ENCODE results near the gene GREB1. TPM values are rescaled to one million over a fixed set of nuclear protein-coding genes. Genes with fewer than 3 reads are reported as not detected.

GREB1 gene
- polyA plus RNA-seq, 1 of the 3 experiments (the other 2 are of a cell fraction), result 2.9 TPM

- Histone ChIP-seq H3K9me2 (no peaks in the 10 kb centered on the region), H4K20me1 (ENCODE audit: insufficient read depth) (no peaks in the 10 kb centered on the region), H3K4me2 (no peak overlapping the region), H3K27me3 (ENCODE audit: insufficient read depth) (no peaks in the 10 kb centered on the region), H3F3A (replicated peaks; ENCODE audit: insufficient read depth) (no peaks in the 10 kb centered on the region), H2AFZ (ENCODE audit: low read depth) (no peak overlapping the region), H3K79me2 (ENCODE audit: insufficient read depth) (no peaks in the 10 kb centered on the region), H3K27ac (ENCODE audit: low read depth in 2 of 2, low read length in 1 of 2) (no peak overlapping the region), H3K4me3 (ENCODE audit: low read depth in 2 of 2, low read length in 1 of 2) (no peak overlapping the region), H3K4me1 (ENCODE audit: control insufficient read depth in 1 of 2, insufficient read depth in 2 of 2, low read depth in 1 of 2, low read length in 1 of 2) (no peaks in the 10 kb centered on the region; a peak in 2 of 4 replicates), H3K9ac (no peak overlapping the region), H3K9me3 (no peaks in the 10 kb centered on the region), H3K36me3 (replicated peaks in 1 of 2; ENCODE audit: control insufficient read depth in 1 of 2, insufficient read depth in 2 of 2, low read length in 1 of 2) (peaks cover 0 to 5% of the 10 kb centered on the region in 2 experiments)
- 89% methylated on average over 9 of the region's 9 CpGs for WGBS (ENCODE audit: low lambda C conversion rate)
- no peak for DNase-seq
- TF ChIP-seq MEF2A (IDR thresholded peaks at IDR 0.05; ENCODE audit: borderline replicate concordance, low read depth) (no peak), YY1 (IDR thresholded peaks at IDR 0.05; ENCODE audit: low read depth) (no peak), ZBTB33 (IDR thresholded peaks at IDR 0.05; ENCODE audit: borderline replicate concordance, low read depth) (no peak), SMC3 (IDR thresholded peaks at IDR 0.05; ENCODE audit: low read depth, low read length) (no peak), TEAD4 (IDR thresholded peaks at IDR 0.05; ENCODE audit: borderline replicate concordance, insufficient read depth) (no peak), RFX5 (IDR thresholded peaks at IDR 0.05; ENCODE audit: low read length) (no peak), GATA2 (CRISPR knock-in tag; IDR thresholded peaks at IDR 0.05) (no peak), EP300 (IDR thresholded peaks at IDR 0.05; ENCODE audit: borderline replicate concordance in 1 of 2, low read depth in 1 of 2, low read length in 1 of 2) (no peak), CTCF (IDR thresholded peaks at IDR 0.05) (no peak), JUND (IDR thresholded peaks at IDR 0.05) (no peak), FOXJ3 (CRISPR knock-in tag; IDR thresholded peaks at IDR 0.05) (no peak), POLR2AphosphoS5 (IDR thresholded peaks at IDR 0.05; ENCODE audit: low read depth, low read length) (no peak), IRF3 (IDR thresholded peaks at IDR 0.05; ENCODE audit: low read depth, low read length) (no peak)
- ChIA-PET POLR2A (interaction anchor here (0.6 kb wide), 1 partner anchor 101 kb away, joined by 7 read pairs; no protein-coding TSS in a partner anchor), CTCF (interaction anchor here (0.8 to 14.7 kb wide), 15 partner anchors 9 to 449 kb away, joined by 3 to 708 read pairs (median 17); partner anchors contain the start of genes E2F6 and GREB1)
These were observed 47.4 kb downstream of the GREB1 start for GRCh38 chr2:11581124-11581796.
